Stimulated activated CD4-positive, alpha-beta T cell treated with anti-CD3 and anti-CD28 coated beads, Interleukin-1b, Interleukin-23, amount 100 ng/mL, for 48 hours (primary cell): ENCODE results near the gene ADAMTSL4.

ENCODE experiments used
- DNase-seq: peaks from one replicate; pipeline ENCODE4 v3.0.0-alpha.2; 2020

Gene ADAMTSL4

GRCh38 chr1:150548632-150549495, at the start of gene ADAMTSL4:
TSS of gene ADAMTSL4 (plus strand) at chr1:150549408. CDS start at chr1:150552289, 2,881 bp downstream.
- no peak for DNase-seq

GRCh38 chr1:150505431-150505830, 43.8 kb upstream of the ADAMTSL4 start:
- no peak for DNase-seq

GRCh38 chr1:150507912-150508864, 41.0 kb upstream of the ADAMTSL4 start, which contains the start of gene ECM1:
TSS of gene ECM1 (plus strand) at chr1:150508109. CDS start at chr1:150508210, 101 bp downstream.
- no peak for DNase-seq

GRCh38 chr1:150508982-150509381, 40.2 kb upstream of the ADAMTSL4 start:
- DNase-seq, result no peak

- DNase-seq, result no peak
Measured at GRCh38 chr1:150511551-150511950, 37.7 kb upstream of the ADAMTSL4 start.

- DNase-seq, result no peak
Measured at GRCh38 chr1:150511985-150512660, 37.1 kb upstream of the ADAMTSL4 start.

GRCh38 chr1:150512846-150513245, 36.4 kb upstream of the ADAMTSL4 start:
- no peak for DNase-seq

GRCh38 chr1:150513351-150513791, 35.8 kb upstream of the ADAMTSL4 start:
- no peak for DNase-seq

GRCh38 chr1:150514260-150514659, 34.9 kb upstream of the ADAMTSL4 start:
- DNase-seq, result no peak

- DNase-seq, result no peak
Measured at GRCh38 chr1:150514913-150515327, 34.3 kb upstream of the ADAMTSL4 start.

GRCh38 chr1:150515328-150516049, 33.7 kb upstream of the ADAMTSL4 start, which contains the start of gene FALEC:
TSS of gene FALEC (plus strand) at chr1:150515752.
- peak; percentile 91 for DNase-seq

GRCh38 chr1:150516050-150516591, 33.1 kb upstream of the ADAMTSL4 start:
- no peak for DNase-seq

- DNase-seq, result no peak
Measured at GRCh38 chr1:150516616-150517015, 32.6 kb upstream of the ADAMTSL4 start.

GRCh38 chr1:150521196-150521968, 27.8 kb upstream of the ADAMTSL4 start:
- no peak for DNase-seq

- DNase-seq, result no peak
Measured at GRCh38 chr1:150525348-150525747, 23.9 kb upstream of the ADAMTSL4 start.

GRCh38 chr1:150528196-150528595, 21.0 kb upstream of the ADAMTSL4 start:
- DNase-seq, result no peak

- no peak for DNase-seq
Measured at GRCh38 chr1:150529017-150529416, 20.2 kb upstream of the ADAMTSL4 start.

GRCh38 chr1:150530491-150531159, 18.6 kb upstream of the ADAMTSL4 start:
- DNase-seq, result no peak

- no peak for DNase-seq
Measured at GRCh38 chr1:150532860-150533259, 16.3 kb upstream of the ADAMTSL4 start.

- DNase-seq, result no peak
Measured at GRCh38 chr1:150534002-150534401, 15.2 kb upstream of the ADAMTSL4 start.
